ENCODE data around the gene PTGFRN. TPM values are rescaled to one million over a fixed set of nuclear protein-coding genes. Genes with fewer than 3 reads are reported as not detected.

The PTGFRN gene
- total RNA-seq, 1 experiment from 2014 or later: 57.4 TPM

DNA sequence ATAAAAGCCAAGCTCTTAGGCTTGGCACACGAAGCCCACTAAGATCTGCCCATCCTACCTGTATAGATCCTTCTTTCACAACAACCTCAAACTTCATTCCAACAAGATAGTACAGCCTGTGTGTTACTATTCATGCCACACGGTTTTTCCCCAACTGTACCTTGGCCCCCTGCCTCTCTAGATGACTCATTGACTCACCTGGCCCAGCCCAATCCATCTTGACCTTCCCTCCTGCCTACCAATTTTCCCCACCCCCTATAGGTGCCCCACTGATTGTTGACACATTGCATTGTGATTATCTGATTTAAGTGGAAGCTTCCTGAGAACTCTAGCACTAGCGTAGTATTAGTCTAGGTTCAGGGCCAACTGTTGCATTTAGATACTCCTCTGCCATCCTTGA lies 89.9 kb downstream of the PTGFRN start:
- CTCF ChIA-PET: no interaction called here
- TF ChIP-seq, protein P1, sequence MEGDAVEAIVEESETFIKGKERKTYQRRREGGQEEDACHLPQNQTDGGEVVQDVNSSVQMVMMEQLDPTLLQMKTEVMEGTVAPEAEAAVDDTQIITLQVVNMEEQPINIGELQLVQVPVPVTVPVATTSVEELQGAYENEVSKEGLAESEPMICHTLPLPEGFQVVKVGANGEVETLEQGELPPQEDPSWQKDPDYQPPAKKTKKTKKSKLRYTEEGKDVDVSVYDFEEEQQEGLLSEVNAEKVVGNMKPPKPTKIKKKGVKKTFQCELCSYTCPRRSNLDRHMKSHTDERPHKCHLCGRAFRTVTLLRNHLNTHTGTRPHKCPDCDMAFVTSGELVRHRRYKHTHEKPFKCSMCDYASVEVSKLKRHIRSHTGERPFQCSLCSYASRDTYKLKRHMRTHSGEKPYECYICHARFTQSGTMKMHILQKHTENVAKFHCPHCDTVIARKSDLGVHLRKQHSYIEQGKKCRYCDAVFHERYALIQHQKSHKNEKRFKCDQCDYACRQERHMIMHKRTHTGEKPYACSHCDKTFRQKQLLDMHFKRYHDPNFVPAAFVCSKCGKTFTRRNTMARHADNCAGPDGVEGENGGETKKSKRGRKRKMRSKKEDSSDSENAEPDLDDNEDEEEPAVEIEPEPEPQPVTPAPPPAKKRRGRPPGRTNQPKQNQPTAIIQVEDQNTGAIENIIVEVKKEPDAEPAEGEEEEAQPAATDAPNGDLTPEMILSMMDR (conservative IDR thresholded peaks at IDR 0.05; ENCODE audit: low read depth, low read length): no peak
- no peak for TF ChIP-seq EZH2phosphoT487 (IDR thresholded peaks at IDR 0.05; ENCODE audit: borderline replicate concordance, low read length)
- no peak for TF ChIP-seq EZH2 (IDR thresholded peaks at IDR 0.05; ENCODE audit: low read length, unreplicated experiment)
- no peaks in the 10 kb centered on the region for H3K79me2 ChIP-seq (ENCODE audit: low read length)
- H3K9me3 ChIP-seq (ENCODE audit: low read length): no peaks in the 10 kb centered on the region
- no peaks in the 10 kb centered on the region for H3K27me3 ChIP-seq (ENCODE audit: low read length)
- ATAC-seq: no peak
- H3K4me2 ChIP-seq (ENCODE audit: low read length): no peak overlapping the region
- H2AFZ ChIP-seq (ENCODE audit: low read length): no peak overlapping the region
- POLR2A ChIA-PET (ENCODE audit: unreplicated experiment): no interaction called here
- intact Hi-C loops (cut with micrococcal nuclease): no loop called here
- no peaks in the 10 kb centered on the region for H3K9me2 ChIP-seq (replicated peaks; ENCODE audit: low read length)
- no peaks in the 10 kb centered on the region for H4K20me1 ChIP-seq (ENCODE audit: low read length)
- 0 out of 2 replicates have a peak, but pooled peaks cover 5% of the 10 kb centered on the region for H3K4me1 ChIP-seq (ENCODE audit: insufficient read depth, low read length)
- BruUV-seq (replicated peaks): no TSS peak
- no peak overlapping the region for H3K27ac ChIP-seq (ENCODE audit: low read length)
- DNase-seq: peak; percentile 28
- H3K9ac ChIP-seq (ENCODE audit: low read length): no peak overlapping the region
- no peak overlapping the region for H3K4me3 ChIP-seq (ENCODE audit: low read length)
- no peaks in the 10 kb centered on the region for H3F3A ChIP-seq (ENCODE audit: low read length, unreplicated experiment)
- no peaks in the 10 kb centered on the region for H3K36me3 ChIP-seq (ENCODE audit: low read depth, low read length)

DNA sequence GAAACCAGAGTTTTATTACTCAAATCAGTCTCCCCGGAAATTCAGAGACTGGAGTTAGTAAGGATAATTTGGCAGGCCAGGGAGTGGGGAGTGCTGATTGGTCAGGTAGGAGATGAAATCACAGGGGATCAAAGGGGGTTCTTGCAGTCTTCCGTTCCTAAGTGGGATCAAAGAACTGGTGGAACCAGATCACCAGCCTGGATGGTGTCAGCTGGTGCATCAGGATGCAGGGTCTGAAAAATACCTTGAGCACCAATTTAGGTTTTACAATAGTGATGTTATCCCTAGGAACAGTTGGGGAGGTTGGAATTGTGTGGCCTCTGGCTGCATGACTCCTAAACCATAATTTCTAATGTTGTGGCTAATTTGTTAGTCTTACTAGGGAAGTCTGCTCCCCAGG lies 90.4 kb downstream of the PTGFRN start:
- H2AFZ ChIP-seq (ENCODE audit: low read length): no peak overlapping the region
- CTCF ChIA-PET: no interaction called here
- no peak overlapping the region for H3K27ac ChIP-seq (ENCODE audit: low read length)
- no peak for DNase-seq
- H3F3A ChIP-seq (ENCODE audit: low read length, unreplicated experiment): no peaks in the 10 kb centered on the region
- no peak overlapping the region for H3K4me2 ChIP-seq (ENCODE audit: low read length)
- H3K27me3 ChIP-seq (ENCODE audit: low read length): no peaks in the 10 kb centered on the region
- no peaks in the 10 kb centered on the region for H3K9me2 ChIP-seq (replicated peaks; ENCODE audit: low read length)
- POLR2A ChIA-PET (ENCODE audit: unreplicated experiment): interaction anchor here (0.6 kb wide), 1 partner anchor 156 kb away, joined by 3 read pairs; no protein-coding TSS in a partner anchor
- no peaks in the 10 kb centered on the region for H4K20me1 ChIP-seq (ENCODE audit: low read length)
- ATAC-seq: no peak
- H3K79me2 ChIP-seq (ENCODE audit: low read length): no peaks in the 10 kb centered on the region
- H3K36me3 ChIP-seq (ENCODE audit: low read depth, low read length): no peaks in the 10 kb centered on the region
- no peaks in the 10 kb centered on the region for H3K9me3 ChIP-seq (ENCODE audit: low read length)
- H3K4me1 ChIP-seq (ENCODE audit: insufficient read depth, low read length): 0 out of 2 replicates have a peak, but pooled peaks cover 5% of the 10 kb centered on the region
- no TSS peak for BruUV-seq (replicated peaks)
- no peak overlapping the region for H3K4me3 ChIP-seq (ENCODE audit: low read length)
- intact Hi-C loops (cut with micrococcal nuclease): no loop called here
- H3K9ac ChIP-seq (ENCODE audit: low read length): no peak overlapping the region
- TF ChIP-seq EZH2phosphoT487 (IDR thresholded peaks at IDR 0.05; ENCODE audit: borderline replicate concordance, low read length): no peak
- TF ChIP-seq EZH2 (IDR thresholded peaks at IDR 0.05; ENCODE audit: low read length, unreplicated experiment): no peak
- TF ChIP-seq, protein P1 (conservative IDR thresholded peaks at IDR 0.05; ENCODE audit: low read depth, low read length): no peak

DNA sequence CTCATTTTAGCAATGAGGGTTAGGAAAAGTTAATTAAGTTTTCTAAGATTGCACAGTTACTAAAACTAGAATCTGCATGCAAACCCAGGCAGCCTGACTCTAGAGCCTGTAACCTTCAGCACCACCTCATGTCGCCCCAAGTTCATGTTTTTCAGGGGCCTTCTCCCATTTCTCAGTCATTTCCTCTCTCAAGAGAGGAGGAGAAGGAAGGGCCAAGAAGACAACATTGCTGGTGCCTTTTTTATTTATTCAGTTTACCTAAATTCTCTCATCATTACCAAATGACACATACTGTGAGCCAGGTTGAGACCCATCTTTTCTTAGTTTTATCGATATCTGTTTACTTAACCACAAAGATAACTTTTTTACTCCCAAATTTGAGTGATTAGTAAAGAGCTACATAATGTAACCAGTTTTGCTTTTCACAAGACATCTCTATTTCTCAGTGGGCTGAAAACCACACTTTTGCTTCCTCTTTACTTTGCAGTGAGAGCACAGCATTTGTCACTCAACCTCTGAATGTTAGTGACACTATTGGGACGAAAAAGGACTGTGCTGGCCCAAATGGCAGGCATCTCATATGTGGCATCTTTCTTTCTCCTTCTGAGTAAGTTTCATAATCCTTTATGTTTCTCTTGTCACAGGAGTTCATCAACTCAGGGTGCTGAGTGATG lies 91.7 kb downstream of the PTGFRN start, which contains the start of gene CD101:
Gene CD101 (plus strand): TSS at position 507 of the 674 bp plus-strand sequence. CDS start 58 bp downstream, at position 565.
- CTCF ChIA-PET: no interaction called here
- no peaks in the 10 kb centered on the region for H3K27me3 ChIP-seq (ENCODE audit: low read length)
- POLR2A ChIA-PET (ENCODE audit: unreplicated experiment): no interaction called here

More for the DNA sequence above, 91.7 kb downstream of the PTGFRN start, which contains the start of gene CD101:
- no peaks in the 10 kb centered on the region for H3K36me3 ChIP-seq (ENCODE audit: low read depth, low read length)
- no peak within 1 kb of the TSS for H3K4me2 ChIP-seq (ENCODE audit: low read length)
- no peaks in the 10 kb centered on the region for H3K9me3 ChIP-seq (ENCODE audit: low read length)
- TF ChIP-seq, protein P1 (conservative IDR thresholded peaks at IDR 0.05; ENCODE audit: low read depth, low read length): no peak
- TF ChIP-seq EZH2phosphoT487 (IDR thresholded peaks at IDR 0.05; ENCODE audit: borderline replicate concordance, low read length): no peak
- no peak for TF ChIP-seq EZH2 (IDR thresholded peaks at IDR 0.05; ENCODE audit: low read length, unreplicated experiment)
- H3K79me2 ChIP-seq (ENCODE audit: low read length): no peaks in the 10 kb centered on the region
- H2AFZ ChIP-seq (ENCODE audit: low read length): no peak within 1 kb of the TSS
- H3F3A ChIP-seq (ENCODE audit: low read length, unreplicated experiment): no peaks in the 10 kb centered on the region
- H3K9me2 ChIP-seq (replicated peaks; ENCODE audit: low read length): no peaks in the 10 kb centered on the region
- no TSS peak for BruUV-seq (replicated peaks)
- intact Hi-C loops (cut with micrococcal nuclease): no loop called here
- no peak within 1 kb of the TSS for H3K9ac ChIP-seq (ENCODE audit: low read length)
- 0 out of 2 replicates have a peak, but pooled peaks cover 5% of the 10 kb centered on the region for H3K4me1 ChIP-seq (ENCODE audit: insufficient read depth, low read length)
- H3K4me3 ChIP-seq (ENCODE audit: low read length): no peak within 1 kb of the TSS
- no peak for DNase-seq
- no peak for ATAC-seq
- H3K27ac ChIP-seq (ENCODE audit: low read length): no peak within 1 kb of the TSS
- no peaks in the 10 kb centered on the region for H4K20me1 ChIP-seq (ENCODE audit: low read length)
